DOHH2 (cell line): ENCODE measurements around the gene TCP11L1.

ENCODE experiments used
- CTCF ChIP-seq: fragments of 200-600 bp; sonication (generic); IDR thresholded peaks from one replicate; pipeline ENCODE4 v1.5.1; 2014; ENCODE audit warnings: antibody characterized with exemption, mild to moderate bottlenecking, low read depth, low read length; ENCODE audit not compliant: poor library complexity, severe bottlenecking
- EZH2phosphoT487 ChIP-seq: fragments of 200-600 bp; sonication (generic); IDR thresholded peaks from 2 replicates; pipeline ENCODE4 v1.6.1; 2017; ENCODE audit warnings: borderline replicate concordance, mild to moderate bottlenecking, antibody characterized with exemption, low read length, moderate library complexity, mixed read lengths

- no peak for TF ChIP-seq CTCF
- no peak for TF ChIP-seq EZH2phosphoT487
Measured at GRCh38 chr11:33072465-33072864, 33.1 kb downstream of the TCP11L1 start.
